C4-2B (cell line): ENCODE results near the gene DNAJC18.

Experiments used
- ZFX ChIP-seq: fragments of 450-650 bp; IDR thresholded peaks from 2 replicates; pipeline ENCODE4 v1.6.1; 2017
- TF ChIP-seq, protein P1 (sequence below): fragments of 450-650 bp; conservative IDR thresholded peaks from 2 replicates; pipeline ENCODE4 v1.5.1; 2017; ENCODE audit warnings: mild to moderate bottlenecking

DNA sequence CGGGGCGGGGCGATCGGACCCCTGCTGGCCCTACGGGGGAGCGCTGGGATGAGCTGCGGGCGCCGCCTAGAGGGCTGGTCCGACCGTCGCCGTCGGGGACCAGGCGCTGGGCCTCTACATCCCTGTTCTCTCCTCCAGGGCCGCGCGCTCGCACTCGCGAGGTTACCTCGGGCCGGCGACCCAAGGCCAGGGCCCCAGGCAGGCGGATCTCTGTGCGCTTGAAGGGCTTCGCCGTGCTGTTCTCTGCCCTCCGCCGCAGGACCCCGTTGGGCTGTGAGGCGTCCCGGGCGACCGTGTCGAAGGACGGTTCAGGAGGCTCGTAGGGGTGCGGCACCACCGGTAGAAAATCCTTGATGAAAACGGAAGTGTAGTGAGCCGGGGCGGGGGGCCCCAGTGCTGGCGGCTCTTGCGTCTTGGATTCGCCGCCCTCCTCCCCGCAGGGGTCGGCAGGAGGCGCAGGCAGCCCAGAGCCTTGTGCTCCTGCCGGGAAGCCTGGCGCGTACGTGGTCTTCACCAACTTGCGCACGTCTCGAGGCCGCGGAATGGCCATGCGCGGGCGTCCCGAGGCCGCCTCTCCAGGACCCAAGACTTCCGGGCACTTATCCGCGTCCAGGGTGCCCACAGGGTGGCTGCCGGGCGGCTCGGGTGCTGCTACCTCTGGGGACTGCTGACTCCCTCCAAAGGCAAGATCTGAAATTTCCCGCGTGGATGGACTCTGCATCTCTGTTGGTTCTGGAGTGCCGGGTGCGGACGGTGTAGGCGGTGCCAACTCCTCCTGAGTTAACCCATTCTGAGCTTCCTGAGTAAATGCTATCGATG lies 46.4 kb downstream of the DNAJC18 start:
- TF ChIP-seq, protein P1, sequence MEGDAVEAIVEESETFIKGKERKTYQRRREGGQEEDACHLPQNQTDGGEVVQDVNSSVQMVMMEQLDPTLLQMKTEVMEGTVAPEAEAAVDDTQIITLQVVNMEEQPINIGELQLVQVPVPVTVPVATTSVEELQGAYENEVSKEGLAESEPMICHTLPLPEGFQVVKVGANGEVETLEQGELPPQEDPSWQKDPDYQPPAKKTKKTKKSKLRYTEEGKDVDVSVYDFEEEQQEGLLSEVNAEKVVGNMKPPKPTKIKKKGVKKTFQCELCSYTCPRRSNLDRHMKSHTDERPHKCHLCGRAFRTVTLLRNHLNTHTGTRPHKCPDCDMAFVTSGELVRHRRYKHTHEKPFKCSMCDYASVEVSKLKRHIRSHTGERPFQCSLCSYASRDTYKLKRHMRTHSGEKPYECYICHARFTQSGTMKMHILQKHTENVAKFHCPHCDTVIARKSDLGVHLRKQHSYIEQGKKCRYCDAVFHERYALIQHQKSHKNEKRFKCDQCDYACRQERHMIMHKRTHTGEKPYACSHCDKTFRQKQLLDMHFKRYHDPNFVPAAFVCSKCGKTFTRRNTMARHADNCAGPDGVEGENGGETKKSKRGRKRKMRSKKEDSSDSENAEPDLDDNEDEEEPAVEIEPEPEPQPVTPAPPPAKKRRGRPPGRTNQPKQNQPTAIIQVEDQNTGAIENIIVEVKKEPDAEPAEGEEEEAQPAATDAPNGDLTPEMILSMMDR, result no peak
- TF ChIP-seq ZFX, result no peak
